KOPT-K1 (cell line): ENCODE measurements around the gene MISP.
"Not testable (repeated sequence)": the region's sequence is repeated elsewhere in the genome, so short reads cannot be mapped to it uniquely, and the experiment has no call there.

Experiments
- H3K27ac ChIP-seq: fragments of 200-600 bp; sonication (generic); 2 replicates; pipeline ENCODE4 v1.5.1; 2016; ENCODE audit warnings: antibody characterized with exemption, mild to moderate bottlenecking, low read depth, low read length; ENCODE audit not compliant: poor library complexity, severe bottlenecking
- H3K36me3 ChIP-seq: fragments of 200-600 bp; sonication (generic); 2 replicates; pipeline ENCODE4 v1.5.1; 2017; ENCODE audit warnings: antibody characterized with exemption, mild to moderate bottlenecking, low read length, moderate library complexity; ENCODE audit not compliant: insufficient read depth
- H3K9me3 ChIP-seq: fragments of 200-600 bp; sonication (generic); 2 replicates; pipeline ENCODE4 v1.5.1; 2017; ENCODE audit warnings: antibody characterized with exemption, low read length, mild to moderate bottlenecking; ENCODE audit not compliant: insufficient read depth, poor library complexity, severe bottlenecking

Gene MISP

GRCh38 chr19:750640-751423 lies at the start of gene MISP:
MISP (plus strand) TSS chr19:751112; CDS start chr19:756947, 5,835 bp downstream.
- no peaks in the 10 kb centered on the region for H3K36me3 ChIP-seq
- H3K27ac ChIP-seq, result no peak within 1 kb of the TSS
- H3K9me3 ChIP-seq, result peaks cover 18% of the 10 kb centered on the region

GRCh38 chr19:702847-703246 lies 48.1 kb upstream of the MISP start:
- not testable (repeated sequence) for H3K27ac ChIP-seq, H3K36me3 ChIP-seq, H3K9me3 ChIP-seq

GRCh38 chr19:703329-703650 lies 47.6 kb upstream of the MISP start:
- peaks cover 8% of the 10 kb centered on the region for H3K9me3 ChIP-seq
- no peak overlapping the region for H3K27ac ChIP-seq
- no peaks in the 10 kb centered on the region for H3K36me3 ChIP-seq

- H3K36me3 ChIP-seq, result no peaks in the 10 kb centered on the region
- peaks cover 8% of the 10 kb centered on the region for H3K9me3 ChIP-seq
- H3K27ac ChIP-seq, result no peak overlapping the region
Observed at GRCh38 chr19:703651-704446, 47.1 kb upstream of the MISP start.

GRCh38 chr19:704447-704741 lies 46.5 kb upstream of the MISP start:
- H3K9me3 ChIP-seq, result peaks cover 8% of the 10 kb centered on the region
- no peak overlapping the region for H3K27ac ChIP-seq
- H3K36me3 ChIP-seq, result no peaks in the 10 kb centered on the region

GRCh38 chr19:708154-709143 lies 42.5 kb upstream of the MISP start, which contains the start of gene PALM:
PALM (plus strand) TSS chr19:708935; CDS start chr19:709147, 212 bp downstream.
- Histone ChIP-seq H3K9me3 (peaks cover 8% of the 10 kb centered on the region), H3K27ac (no peak within 1 kb of the TSS), H3K36me3 (no peaks in the 10 kb centered on the region)

- H3K36me3 ChIP-seq, result no peaks in the 10 kb centered on the region
- peaks cover 8% of the 10 kb centered on the region for H3K9me3 ChIP-seq
- H3K27ac ChIP-seq, result no peak overlapping the region
Observed at GRCh38 chr19:709196-709964, 41.5 kb upstream of the MISP start.

- Histone ChIP-seq H3K27ac (no peak overlapping the region), H3K9me3 (peaks cover 9% of the 10 kb centered on the region), H3K36me3 (no peaks in the 10 kb centered on the region)
Observed at GRCh38 chr19:709965-710571, 40.8 kb upstream of the MISP start.

- H3K9me3 ChIP-seq, result peaks cover 16% of the 10 kb centered on the region
- H3K27ac ChIP-seq, result no peak overlapping the region
- no peaks in the 10 kb centered on the region for H3K36me3 ChIP-seq
Observed at GRCh38 chr19:710767-711166, 40.1 kb upstream of the MISP start.

- Histone ChIP-seq H3K36me3 (no peaks in the 10 kb centered on the region), H3K9me3 (peaks cover 16% of the 10 kb centered on the region), H3K27ac (no peak overlapping the region)
Observed at GRCh38 chr19:711254-711653, 39.7 kb upstream of the MISP start.

GRCh38 chr19:715347-715746 lies 35.6 kb upstream of the MISP start:
- H3K36me3 ChIP-seq, result no peaks in the 10 kb centered on the region
- H3K27ac ChIP-seq, result no peak overlapping the region
- peaks cover 8% of the 10 kb centered on the region for H3K9me3 ChIP-seq

- Histone ChIP-seq H3K36me3 (no peaks in the 10 kb centered on the region), H3K27ac (no peak overlapping the region), H3K9me3 (peaks cover 8% of the 10 kb centered on the region)
Observed at GRCh38 chr19:718251-718951, 32.5 kb upstream of the MISP start.

- peaks cover 8% of the 10 kb centered on the region for H3K9me3 ChIP-seq
- H3K27ac ChIP-seq, result no peak overlapping the region
- H3K36me3 ChIP-seq, result no peaks in the 10 kb centered on the region
Observed at GRCh38 chr19:718991-719512, 31.9 kb upstream of the MISP start.
